GM12892 (cell line): ENCODE results near the gene EIF3F.

ENCODE experiments used
- POLR2A ChIP-seq: IDR thresholded peaks from 2 replicates; pipeline ENCODE4 v1.6.1; 2011; ENCODE audit warnings: low read depth, low read length, control low read depth
- POLR2AphosphoS5 ChIP-seq: IDR thresholded peaks from 2 replicates; pipeline ENCODE4 v1.6.1; 2011; ENCODE audit warnings: low read depth, low read length, control low read depth
- TAF1 ChIP-seq: IDR thresholded peaks from 2 replicates; pipeline ENCODE4 v1.6.1; 2011; ENCODE audit warnings: low read depth, mild to moderate bottlenecking, control low read depth, low read length, borderline replicate concordance

DNA sequence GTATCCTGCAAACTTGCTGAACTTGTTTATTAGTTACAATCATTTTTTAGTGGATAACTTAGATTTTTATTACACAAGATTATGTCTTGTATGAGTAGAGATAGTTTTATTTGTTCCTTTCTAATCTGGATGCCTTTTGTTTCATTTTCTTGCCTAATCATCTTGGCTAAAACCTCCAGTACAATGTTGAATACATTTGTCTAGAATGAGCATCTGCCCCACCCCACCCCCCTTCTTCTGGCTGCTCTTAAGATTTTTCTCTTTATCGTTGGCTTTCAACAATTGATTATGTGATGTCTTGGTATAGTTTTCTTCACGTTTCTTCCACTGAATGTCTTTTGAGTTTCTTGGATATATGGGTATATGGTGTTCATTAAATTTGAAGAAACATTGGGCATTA is 56.6 kb downstream of the EIF3F start:
- TF ChIP-seq POLR2A (no peak), POLR2AphosphoS5 (no peak), TAF1 (no peak)
